Astrocyte of the hippocampus (primary cell): ENCODE data around the gene KRTAP10-12.
"Not testable (repeated sequence)": the region's sequence is repeated elsewhere in the genome, so short reads cannot be mapped to it uniquely, and the experiment has no call there.

Experiments
- DNase-seq: peaks from one replicate; pipeline ENCODE4 v3.0.0; 2011; ENCODE audit warnings: low read depth, low spot score

The KRTAP10-12 gene, protein sequence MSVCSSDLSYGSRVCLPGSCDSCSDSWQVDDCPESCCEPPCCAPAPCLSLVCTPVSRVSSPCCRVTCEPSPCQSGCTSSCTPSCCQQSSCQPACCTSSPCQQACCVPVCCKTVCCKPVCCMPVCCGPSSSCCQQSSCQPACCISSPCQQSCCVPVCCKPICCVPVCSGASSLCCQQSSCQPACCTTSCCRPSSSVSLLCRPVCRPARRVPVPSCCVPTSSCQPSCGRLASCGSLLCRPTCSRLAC

DNA sequence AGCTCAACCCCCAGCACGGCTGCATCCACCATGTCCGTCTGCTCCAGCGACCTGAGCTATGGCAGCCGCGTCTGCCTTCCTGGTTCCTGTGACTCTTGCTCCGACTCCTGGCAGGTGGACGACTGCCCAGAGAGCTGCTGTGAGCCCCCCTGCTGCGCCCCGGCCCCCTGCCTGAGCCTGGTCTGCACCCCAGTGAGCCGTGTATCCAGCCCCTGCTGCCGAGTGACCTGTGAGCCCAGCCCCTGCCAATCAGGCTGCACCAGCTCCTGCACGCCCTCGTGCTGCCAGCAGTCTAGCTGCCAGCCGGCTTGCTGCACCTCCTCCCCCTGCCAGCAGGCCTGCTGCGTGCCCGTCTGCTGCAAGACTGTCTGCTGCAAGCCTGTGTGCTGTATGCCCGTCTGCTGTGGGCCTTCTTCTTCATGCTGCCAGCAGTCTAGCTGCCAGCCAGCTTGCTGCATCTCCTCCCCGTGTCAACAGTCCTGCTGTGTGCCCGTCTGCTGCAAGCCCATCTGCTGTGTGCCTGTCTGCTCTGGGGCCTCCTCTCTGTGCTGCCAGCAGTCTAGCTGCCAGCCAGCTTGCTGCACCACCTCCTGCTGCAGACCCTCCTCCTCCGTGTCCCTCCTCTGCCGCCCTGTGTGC, at the start of gene KRTAP10-12:
KRTAP10-12 (plus strand) TSS at position 1 of the 639 bp plus-strand sequence; CDS start at position 31, 30 bp downstream.
- not testable (repeated sequence) for DNase-seq

DNA sequence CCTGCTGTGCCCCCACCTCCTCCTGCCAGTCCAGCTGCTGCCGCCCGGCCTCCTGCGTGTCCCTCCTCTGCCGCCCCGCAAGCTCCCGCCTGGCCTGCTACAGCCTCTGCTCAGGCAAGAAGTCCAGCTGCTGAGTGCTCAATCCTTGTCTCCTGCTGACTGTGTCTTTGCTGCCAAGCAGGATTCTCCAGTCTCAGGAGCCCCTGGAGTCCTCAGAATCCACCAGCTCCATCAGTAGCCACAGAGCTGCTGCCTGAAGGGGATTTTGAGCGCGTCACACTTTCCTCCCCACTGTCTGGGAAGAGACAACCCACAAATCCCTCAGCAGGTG, 49.8 kb upstream of the KRTAP10-12 start:
- DNase-seq: no peak

DNA sequence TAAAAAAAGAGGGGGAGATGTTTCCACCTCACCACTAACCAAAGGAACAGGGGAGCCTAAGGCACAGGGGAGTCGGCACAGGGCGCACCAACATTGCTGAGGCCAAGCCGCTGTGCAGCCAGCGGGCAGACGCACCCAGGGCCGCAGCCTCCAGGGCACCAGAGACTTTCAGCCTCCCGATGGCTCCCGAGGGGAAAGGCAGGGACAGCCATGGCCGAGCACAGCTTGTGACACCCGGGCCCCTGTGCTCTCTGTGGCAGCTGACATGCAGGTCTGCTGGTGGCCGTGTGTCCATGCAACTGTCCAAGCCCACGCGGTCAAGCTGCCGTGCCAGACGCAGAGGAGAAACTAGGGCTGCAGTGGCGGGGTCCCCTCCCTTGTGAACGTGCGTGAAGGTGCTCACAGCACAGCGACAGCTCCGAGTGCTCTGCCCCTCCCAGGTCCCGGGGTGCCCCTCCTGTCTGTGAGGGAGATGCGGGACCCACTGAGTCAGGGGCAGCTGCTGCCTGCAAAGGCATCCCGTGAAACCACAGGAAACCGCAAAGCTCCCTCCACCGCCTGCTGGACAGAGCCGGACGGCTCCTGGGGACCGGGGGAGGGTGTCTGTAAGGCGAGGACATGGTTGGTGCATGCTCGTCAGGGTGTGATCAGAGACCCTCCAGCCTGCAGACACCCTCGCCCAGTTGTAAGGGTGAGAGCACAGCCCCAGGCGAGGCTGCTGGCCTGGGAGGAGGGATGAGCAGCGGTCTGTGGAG, 48.2 kb upstream of the KRTAP10-12 start:
- DNase-seq: no peak

DNA sequence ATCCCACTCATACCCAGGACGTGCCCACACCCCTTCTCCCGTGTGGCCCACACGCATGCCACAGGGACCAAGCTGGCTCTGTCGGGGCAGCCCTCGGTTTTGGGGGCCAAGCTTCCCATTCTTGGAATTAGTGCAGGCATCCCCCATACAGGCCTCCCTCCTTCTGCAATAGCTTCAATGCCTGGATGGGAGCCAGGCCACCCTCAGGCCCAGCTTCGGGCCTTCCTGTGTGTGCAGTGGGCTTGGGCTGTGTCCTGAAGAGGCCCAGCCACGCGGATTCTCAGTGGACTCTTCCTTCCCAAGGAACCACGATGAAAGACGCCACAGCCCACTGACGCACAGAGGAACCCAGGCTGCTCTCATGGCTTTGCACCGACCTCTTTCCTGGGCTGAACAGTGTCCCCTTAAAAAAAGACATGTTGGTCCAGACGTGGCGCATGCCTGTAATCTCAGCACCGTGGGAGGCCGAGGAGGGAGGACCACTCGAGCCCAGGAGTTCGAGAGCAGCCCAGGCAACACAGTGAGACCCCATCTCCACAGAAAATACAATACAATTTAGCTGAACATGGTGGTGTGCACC, 47.4 kb upstream of the KRTAP10-12 start:
- no peak for DNase-seq

DNA sequence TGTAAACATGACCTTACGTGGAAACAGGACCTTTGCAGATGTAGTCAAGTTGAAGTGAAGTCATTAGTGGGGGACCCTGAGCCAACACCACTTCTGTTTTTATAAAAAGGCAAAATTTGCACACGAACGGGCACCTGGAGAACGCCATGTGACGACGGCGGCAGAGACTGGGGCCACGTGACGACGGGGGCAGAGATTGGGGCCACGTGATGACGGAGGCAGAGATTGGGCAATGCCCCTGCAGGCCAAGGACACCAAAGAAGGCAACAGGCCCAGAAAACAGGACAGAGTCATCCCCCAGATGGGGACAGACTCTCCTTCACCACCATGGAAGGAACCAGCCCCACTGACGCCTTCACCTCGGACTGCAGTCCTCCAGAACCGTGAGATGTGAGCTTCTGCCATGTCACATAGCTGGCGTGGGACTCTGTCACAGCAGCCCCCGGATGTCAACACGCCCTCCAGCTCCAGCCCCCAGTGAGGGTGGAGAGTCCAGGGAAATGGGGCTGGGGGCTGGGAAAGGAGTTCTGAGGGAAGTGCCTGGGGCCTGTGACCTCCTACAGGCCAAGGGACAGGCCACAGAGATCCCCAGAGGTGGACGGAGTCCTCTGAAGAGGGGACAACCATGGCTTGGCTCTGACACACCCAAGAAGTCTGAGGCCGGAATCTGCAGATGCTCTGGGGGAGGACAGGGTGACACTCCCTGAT, 46.6 kb upstream of the KRTAP10-12 start:
- DNase-seq: no peak

DNA sequence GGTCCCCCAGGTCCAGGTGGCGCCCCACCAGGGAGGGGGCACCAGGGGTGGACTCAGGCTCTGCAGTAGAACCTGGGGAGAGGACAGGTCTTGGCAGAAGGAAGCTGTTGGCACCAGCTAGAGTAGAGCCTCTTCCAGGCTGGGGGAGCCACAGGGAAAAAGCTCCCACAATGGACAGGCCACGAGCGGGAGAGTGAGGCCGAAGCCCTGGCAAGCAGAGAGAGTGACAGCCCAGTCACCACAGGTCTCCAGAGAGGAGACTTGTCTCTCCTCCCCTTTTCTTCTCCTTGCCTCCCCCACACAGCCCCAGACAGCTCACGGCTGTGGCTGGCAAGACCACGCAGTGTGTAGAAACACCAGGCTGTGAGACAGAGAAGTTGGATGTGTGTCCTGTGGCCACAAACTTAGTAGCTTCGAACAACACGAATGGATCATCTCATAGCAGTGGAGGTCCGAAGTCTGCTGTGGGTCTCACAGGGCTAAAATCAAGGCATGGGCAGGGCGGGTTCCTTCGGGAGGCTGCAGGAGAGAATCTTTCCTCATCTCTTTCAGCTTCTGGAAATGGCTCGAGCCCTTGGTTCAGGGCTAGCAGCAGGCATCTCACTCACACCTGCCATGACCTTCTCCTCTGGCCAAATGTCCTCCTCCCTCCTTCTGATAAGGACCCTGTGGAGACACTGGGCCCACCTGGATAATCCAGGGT, 45.8 kb upstream of the KRTAP10-12 start:
- DNase-seq: no peak

DNA sequence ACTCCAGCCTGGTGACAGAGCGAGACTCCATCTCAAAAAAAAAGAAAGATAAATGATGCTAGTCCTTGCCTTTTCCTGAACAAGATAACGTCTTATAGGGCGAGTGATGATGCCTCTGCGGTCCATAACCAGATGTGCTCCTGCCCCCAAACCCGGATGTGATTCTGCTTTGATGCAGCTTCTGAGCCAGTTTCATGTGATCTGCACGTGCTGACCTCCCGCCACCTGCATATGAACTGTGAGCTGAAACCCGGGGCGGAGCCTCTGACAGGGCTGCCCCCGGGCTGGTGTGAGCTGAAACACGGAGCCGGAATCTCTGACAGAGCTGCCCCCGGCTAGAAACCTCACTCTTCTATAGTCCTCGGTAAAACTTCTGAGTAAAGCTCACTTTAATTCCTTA, 43.8 kb upstream of the KRTAP10-12 start:
- DNase-seq: no peak

DNA sequence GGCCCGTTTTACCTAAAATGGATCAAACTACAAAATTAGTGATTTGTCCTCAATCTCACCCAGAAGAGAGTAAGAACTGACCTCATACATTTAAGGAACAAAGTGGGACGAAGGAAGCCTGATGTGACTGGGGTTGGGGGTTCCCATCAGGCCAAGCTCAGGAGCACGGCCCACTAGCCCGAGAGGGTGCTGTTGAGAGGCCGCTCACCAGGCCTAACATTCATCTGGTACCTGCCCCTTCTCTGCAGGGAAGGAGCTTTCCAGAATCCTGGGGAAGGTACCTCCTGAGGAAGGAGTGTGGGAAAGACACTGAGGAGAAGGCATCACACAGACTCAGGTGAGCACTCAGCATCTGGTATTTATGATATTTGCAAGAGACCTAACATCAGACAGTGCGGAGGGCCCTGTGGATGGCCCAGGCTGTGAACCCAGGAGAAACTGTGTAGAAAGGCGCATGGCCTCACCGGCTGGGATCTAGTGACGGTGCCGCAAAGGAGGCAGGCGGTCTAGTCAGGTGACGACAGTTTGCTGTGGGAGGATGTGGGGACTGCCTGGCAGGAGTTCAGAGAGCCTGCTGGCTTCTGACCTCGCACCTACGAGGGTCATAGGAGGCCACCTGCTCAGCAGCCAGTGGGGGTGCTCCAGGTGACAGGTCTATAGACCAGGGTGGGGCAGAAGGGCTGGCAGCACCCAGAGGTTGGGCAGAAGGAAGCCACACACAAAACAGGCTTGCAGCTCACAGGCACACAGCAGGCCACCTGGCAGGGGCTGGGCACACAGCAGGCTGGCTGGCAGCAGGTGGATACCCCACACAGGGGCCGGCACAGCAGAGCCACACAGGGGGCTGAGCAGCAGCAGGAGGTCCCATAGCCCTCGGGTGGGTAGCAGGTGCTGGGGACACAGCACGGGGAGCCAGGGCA, 43.1 kb upstream of the KRTAP10-12 start:
- no peak for DNase-seq

DNA sequence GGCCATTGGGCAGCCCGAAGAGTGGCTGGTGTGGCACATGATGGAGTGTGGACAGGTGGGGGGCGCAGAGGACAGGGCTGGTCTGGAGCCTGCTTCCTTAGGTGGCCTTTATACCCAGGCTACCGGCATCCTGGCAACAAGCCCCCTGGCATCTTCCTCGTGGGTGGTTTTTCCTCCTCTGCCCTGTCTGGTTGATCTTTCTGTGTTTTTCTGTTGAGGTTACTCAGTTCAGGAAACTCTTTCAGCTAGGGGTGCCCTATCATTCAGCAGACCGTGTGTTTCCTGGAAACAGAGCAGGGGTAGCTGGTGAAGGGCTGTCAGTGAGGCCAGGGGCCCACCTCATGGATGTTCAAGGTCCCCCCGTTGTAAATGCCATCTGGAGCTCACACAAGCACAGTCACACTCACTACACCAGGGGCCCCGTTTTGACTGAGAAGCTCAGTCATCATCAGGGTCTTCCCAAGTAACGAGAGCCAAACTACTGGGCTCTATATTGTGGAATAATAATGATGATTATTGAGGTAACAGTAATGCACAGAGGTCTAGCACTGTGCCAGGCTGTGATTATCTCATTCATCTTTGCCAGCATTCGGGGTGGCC, 42.3 kb upstream of the KRTAP10-12 start, which contains the start of gene KRTAP12-4:
KRTAP12-4 (minus strand) TSS at position 84 of the 600 bp plus-strand sequence; CDS start at position 39, 45 bp downstream.
- DNase-seq: no peak

DNA sequence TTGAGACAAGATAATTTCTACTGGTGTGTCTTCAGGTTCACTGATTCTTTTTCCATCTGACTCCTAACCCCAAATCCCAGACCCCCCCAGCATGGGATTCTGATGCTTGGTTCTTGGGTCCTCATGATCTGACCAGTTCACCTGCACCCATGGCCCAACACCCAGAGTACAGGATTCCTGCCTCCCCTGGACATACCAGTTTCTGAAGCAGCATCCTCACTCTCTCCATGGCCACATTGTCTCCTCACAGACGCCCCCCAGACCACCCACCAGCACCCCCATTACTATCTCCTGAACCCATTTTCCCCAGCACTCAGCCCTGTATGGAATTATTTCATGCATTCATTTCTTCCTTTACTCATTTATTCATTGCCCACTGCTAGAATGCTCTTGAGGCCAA, 40.1 kb upstream of the KRTAP10-12 start:
- DNase-seq: no peak

DNA sequence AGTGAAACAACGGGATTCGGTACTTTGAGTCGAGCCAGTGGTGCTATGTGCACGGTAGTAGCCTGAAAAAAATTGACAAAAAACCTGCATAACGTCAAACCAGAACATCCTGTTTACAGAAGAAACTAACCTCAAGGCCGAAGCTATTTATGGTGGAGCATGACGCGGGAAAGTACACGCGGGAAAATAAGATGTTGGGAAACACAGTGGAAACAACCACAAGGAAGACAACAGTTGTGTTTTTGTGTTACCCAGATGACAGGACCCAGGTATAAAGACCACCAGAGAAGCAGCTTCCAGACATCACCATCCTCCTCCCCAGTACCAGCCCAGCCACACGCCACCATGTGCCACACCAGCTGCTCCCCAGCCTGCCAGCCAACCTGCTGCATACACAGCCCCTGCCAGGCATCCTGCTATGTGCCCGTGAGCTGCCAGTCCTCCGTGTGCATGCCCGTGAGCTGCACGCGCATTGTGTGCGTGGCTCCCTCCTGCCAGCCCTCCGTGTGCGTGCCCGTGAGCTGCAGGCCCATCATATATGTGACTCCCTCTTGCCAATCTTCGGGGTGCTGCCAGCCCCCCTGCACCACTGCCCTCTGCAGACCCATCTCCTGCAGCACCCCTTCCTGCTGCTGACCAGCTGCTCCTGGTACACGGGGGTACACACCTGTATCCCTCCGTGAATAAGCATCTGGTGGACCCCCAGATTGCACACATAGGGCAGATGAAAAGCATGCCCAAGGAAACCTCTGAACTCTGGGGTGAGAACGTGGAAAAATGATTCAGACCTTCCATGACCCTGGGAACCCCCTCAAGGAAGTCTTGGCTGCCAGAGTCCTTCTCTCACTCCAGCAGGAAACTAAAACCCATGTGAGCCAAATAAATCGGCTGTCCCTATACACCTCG, 39.1 kb upstream of the KRTAP10-12 start, which contains the start of gene KRTAP12-3:
KRTAP12-3 (plus strand) TSS at position 298 of the 906 bp plus-strand sequence; CDS start at position 346, 48 bp downstream.
- no peak for DNase-seq

DNA sequence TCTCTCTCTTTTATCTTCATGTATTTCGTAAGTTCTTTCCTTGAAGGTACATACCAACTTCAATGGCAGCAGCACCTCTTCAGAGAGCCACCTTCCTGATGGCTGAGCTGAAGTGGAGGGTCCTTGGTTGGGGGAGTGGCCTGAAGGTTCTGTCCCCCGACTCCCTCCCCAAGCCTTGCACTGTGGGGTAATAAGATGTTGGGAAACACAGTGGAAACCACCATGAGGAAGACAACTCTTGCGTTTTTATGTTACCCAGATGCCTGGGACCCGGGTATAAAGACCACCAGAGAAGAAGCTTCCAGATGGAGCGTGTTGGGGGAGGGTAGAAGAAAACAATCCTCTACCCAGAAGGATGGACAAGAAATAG, 38.4 kb upstream of the KRTAP10-12 start:
- no peak for DNase-seq

DNA sequence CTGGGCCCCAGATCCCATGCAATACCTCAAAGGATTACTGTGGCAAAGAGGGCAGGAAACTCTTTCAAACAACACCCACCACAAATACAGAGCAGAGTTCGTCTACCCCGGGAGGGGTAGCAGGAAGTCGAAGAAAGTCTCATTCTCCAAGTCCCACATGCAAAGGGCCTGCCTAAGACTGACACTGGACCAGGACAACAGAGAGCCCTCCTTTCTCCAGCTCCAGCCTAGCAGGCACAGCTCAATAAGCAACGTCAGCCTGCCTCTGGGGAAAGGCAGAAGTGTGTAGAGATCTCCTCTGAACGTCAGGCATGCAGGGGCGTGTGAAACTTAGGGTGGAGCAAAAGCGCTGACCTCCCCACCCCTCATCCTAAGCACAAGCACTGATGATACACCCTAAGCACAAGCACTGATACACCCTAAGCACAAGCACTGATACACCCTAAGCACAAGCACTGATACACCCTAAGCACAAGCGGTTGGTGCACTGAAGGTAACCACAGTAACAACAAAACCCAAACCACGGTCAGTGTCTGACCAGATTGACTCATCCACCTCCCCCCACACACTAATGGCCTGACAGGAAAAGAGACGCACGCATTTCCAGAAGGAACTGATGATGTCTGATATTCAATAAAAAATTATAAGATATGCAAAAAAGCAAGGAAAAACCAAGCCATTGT, 37.9 kb upstream of the KRTAP10-12 start:
- no peak for DNase-seq

DNA sequence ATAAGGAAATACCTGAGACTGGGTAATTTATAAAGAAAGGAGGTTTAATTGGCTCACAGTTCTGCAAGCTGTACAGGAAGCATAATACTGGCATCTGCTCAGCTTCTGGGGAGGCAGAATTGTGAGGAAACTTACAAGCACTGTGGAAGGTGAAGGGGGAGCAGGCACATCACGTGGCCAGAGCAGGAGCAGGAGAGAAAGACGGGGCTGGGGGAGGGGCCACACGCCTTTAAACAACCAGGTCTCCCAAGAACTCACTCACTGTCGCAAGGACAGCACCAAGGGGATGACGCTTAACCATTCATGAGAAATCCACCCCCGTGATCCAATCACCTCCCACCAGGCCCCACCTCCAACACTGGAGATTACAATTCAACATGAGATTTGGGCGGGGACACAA, 35.4 kb upstream of the KRTAP10-12 start:
- DNase-seq: not testable (repeated sequence)

DNA sequence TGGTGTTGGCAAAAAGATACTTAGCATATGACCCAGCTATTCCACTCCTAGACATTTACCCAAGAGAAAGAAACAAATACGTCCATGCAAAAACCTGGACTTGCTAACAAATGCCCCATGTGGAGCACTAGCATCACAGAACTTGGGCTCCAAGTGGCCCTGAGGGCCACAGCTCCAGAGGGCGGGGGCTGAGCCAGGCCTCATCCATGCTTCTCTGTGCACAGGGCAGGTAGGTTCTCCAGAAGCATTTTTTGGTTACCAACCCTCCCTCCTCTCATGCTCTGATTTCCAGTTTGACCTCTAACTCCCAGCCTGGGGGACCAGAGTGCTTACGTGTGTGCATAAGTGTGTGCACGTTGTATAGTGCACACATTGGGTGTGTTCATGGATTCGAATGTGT, 32.3 kb upstream of the KRTAP10-12 start:
- no peak for DNase-seq

DNA sequence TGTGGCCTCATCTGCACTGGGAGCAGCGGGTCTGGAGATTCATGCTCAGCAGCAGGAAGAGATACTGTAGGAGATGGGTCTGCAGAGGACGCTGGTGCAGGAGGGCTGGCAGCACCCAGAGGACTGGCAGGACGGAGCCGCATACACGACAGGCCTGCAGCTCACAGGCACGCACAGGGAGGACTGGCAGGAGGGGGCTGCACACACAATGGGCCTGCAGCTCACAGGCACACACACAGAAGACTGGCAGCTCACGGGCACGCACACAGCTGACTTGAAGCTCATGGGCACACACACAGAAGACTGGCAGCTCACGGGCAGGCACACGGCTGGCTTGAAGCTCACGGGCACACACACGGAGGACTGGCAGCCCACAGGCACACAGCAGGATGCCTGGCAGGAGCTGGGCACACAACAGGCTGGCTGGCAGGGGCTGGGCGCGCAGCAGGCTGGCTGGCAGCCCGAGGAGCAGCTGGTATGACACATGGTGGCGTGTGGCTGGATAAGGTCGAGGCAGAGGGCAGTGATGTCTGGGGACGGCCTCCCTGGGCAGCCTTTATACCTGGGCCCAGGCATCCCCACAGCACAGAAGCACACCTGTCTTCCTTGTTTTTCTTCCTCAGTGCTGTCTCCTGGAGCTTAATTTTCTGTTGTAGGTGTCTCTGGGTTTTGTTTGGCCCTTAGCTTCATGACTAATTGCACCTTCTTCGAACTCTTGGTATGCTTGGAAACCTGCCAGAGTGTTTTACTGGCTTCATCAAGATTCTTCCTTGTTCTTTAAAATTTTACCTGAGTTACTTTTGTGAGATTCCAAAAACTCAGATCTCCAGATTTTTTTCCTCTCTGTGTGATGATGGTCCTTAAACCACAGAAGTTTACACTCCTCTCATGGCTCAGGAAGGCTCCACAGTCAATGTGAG, 30.3 kb upstream of the KRTAP10-12 start, which contains the start of gene KRTAP12-2:
KRTAP12-2 (minus strand) TSS at position 527 of the 920 bp plus-strand sequence; CDS start at position 486, 41 bp downstream.
- no peak for DNase-seq

DNA sequence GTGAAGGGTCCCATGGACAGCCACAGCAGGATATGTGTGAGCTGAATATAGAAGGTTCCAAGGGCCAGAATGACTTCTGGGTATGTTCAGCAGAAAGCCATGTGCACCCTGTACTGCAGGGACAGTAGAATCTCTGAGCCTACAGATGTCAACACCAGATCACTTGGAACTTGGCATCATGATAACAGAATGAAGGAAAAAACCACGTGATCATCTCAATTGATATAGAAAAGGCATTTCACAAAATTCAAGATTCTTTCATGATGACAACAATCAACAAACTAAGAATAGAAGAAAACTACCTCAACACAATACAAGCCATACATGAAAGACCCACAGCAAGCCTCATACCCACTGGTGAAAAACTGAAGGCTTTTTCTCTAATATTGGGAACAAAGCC, 29.4 kb upstream of the KRTAP10-12 start:
- DNase-seq: no peak
